SH-SY5Y (cell line): ENCODE data around the gene EXTL1.

ENCODE experiments used
- GATA2 ChIP-seq: IDR thresholded peaks from 2 replicates; pipeline ENCODE4 v1.6.1; 2011; ENCODE audit warnings: mild to moderate bottlenecking, low read depth, low read length
- GATA3 ChIP-seq: IDR thresholded peaks from 2 replicates; pipeline ENCODE4 v1.6.1; 2011; ENCODE audit warnings: low read depth, mild to moderate bottlenecking, low read length, moderate library complexity

DNA sequence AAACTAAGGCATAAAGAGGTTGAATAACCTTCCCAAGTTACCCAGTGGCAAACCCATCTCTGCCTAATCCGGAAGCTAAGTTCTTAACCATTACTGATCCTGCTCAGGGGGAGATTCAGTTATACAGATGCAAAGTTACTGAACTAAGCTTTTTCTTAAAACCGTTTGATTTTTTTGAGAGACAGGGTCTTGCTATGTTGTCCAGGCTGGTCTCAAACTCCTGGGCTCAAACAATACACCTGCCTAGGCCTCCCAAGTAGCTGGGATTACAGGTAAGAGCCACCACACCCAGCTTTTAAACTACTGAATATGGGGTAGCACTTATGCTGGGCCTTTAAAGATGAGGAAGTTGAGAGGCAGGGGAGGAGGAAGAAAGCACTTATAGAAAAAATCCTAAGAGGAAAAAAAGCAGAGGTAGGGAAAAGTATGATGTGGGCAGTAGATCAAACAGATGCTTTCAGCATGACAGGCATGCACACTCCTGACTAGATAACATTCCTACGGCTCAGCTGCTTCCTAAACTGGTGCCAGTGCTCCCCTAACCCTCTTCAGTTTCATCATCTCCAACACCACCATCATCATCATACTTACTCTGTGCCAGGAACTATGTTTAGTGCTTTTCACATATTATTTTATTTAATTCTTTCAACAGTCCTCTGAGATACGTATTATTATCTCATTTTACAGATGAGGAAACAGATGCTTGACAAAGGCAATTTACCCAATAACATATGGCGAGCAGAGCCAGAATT is 29.5 kb upstream of the EXTL1 start:
- TF ChIP-seq GATA2 = no peak
- no peak for TF ChIP-seq GATA3
